ENCODE measurements around the gene NABP1. TPM values are rescaled to one million over a fixed set of nuclear protein-coding genes. Genes with fewer than 3 reads are reported as not detected.

The NABP1 gene
- total and polyA plus RNA-seq, 10 of the 15 experiments (the other 5 are each of a cell fraction or from before 2014, with no cell fraction given): 22.9 to 65.7 (median 39.9) TPM

DNA sequence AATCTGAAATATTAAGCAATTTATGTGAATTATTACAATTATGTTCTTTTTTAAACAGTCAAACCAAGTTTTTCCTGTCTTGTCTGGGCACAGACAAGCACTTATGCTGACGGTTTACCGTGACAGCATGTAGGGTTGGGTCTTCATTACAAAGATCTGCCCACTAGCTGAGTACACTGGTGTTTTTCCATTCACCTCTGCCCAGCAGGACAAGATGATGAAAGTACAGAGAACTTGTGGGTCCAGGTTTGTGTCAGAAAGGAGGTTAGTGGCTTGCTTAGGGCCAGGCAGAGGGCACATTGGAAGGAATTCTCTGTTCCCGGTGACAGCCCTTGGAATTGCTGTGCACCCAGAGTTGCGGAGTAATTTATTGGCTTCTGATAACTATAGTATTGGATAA is 14.0 kb downstream of the NABP1 start (continued):
- TF ChIP-seq, protein P1, sequence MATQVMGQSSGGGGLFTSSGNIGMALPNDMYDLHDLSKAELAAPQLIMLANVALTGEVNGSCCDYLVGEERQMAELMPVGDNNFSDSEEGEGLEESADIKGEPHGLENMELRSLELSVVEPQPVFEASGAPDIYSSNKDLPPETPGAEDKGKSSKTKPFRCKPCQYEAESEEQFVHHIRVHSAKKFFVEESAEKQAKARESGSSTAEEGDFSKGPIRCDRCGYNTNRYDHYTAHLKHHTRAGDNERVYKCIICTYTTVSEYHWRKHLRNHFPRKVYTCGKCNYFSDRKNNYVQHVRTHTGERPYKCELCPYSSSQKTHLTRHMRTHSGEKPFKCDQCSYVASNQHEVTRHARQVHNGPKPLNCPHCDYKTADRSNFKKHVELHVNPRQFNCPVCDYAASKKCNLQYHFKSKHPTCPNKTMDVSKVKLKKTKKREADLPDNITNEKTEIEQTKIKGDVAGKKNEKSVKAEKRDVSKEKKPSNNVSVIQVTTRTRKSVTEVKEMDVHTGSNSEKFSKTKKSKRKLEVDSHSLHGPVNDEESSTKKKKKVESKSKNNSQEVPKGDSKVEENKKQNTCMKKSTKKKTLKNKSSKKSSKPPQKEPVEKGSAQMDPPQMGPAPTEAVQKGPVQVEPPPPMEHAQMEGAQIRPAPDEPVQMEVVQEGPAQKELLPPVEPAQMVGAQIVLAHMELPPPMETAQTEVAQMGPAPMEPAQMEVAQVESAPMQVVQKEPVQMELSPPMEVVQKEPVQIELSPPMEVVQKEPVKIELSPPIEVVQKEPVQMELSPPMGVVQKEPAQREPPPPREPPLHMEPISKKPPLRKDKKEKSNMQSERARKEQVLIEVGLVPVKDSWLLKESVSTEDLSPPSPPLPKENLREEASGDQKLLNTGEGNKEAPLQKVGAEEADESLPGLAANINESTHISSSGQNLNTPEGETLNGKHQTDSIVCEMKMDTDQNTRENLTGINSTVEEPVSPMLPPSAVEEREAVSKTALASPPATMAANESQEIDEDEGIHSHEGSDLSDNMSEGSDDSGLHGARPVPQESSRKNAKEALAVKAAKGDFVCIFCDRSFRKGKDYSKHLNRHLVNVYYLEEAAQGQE (IDR thresholded peaks at IDR 0.05; ENCODE audit: low read depth, low read length): no peak
- no peak for TF ChIP-seq GATAD2B (conservative IDR thresholded peaks at IDR 0.05; ENCODE audit: low read depth)
- TF ChIP-seq ASH2L (IDR thresholded peaks at IDR 0.05; ENCODE audit: borderline replicate concordance, low read depth): no peak
- TF ChIP-seq POU2F2 (IDR thresholded peaks at IDR 0.05; ENCODE audit: borderline replicate concordance, low read depth, low read length): no peak

- Histone ChIP-seq H3K27me3 (replicated peaks in 1 of 2; ENCODE audit: control insufficient read depth in 2 of 2, insufficient read depth in 2 of 2, low read length in 1 of 2) (no peaks in the 10 kb centered on the region), H3K4me2 (ENCODE audit: control insufficient read depth, insufficient read depth) (no peak overlapping the region), H3K4me3 (no peak overlapping the region), H4K20me1 (ENCODE audit: control insufficient read depth, insufficient read depth) (no peaks in the 10 kb centered on the region), H3K9ac (ENCODE audit: control insufficient read depth, insufficient read depth, low read length) (no peak overlapping the region), H3K4me1 (ENCODE audit: control insufficient read depth, insufficient read depth, low read length) (no peaks in the 10 kb centered on the region), H3K36me3 (ENCODE audit: control insufficient read depth in 2 of 2, insufficient read depth in 2 of 2, low read length in 1 of 2) (no peaks in the 10 kb centered on the region; a peak in 1 of 4 replicates), H3K9me3 (replicated peaks; ENCODE audit: control insufficient read depth, insufficient read depth, low read length) (no peaks in the 10 kb centered on the region), H3K27ac (ENCODE audit: control insufficient read depth, insufficient read depth) (no peak overlapping the region), H2AFZ (ENCODE audit: control insufficient read depth, low read depth, low read length) (no peak overlapping the region), H3K79me2 (ENCODE audit: control insufficient read depth, insufficient read depth, low read length) (no peaks in the 10 kb centered on the region)
- BruUV-seq (replicated peaks): no TSS peak
- intact Hi-C loops (cut with micrococcal nuclease; ENCODE audit: unreplicated experiment): loop anchor here (10.0 kb wide), 1 partner anchor 528 kb away; no protein-coding TSS in a partner anchor
- in situ Hi-C loops (cut with MboI): loop anchor here (5.0 kb wide), 1 partner anchor 125 kb away; no protein-coding TSS in a partner anchor
- WGBS (ENCODE audit: insufficient coverage, insufficient replicate concordance, low lambda C conversion rate, missing lambda C conversion rate): 66% methylated on average over 6 of the region's 6 CpGs
- ChIA-PET RAD21 (ENCODE audit: unreplicated experiment) (interaction anchor here (1.0 to 2.0 kb wide), 4 partner anchors 16 to 126 kb away, joined by 3 to 18 read pairs (median 6); no protein-coding TSS in a partner anchor), CTCF (interaction anchor here (0.6 to 6.4 kb wide), 8 partner anchors 15 to 178 kb away, joined by 3 to 112 read pairs (median 4); no protein-coding TSS in a partner anchor), SMC1A (ENCODE audit: uncharacterized antibody, unreplicated experiment) (interaction anchor here (1.3 to 2.9 kb wide), 10 partner anchors 9 to 470 kb away, joined by 3 to 26 read pairs (median 8); no protein-coding TSS in a partner anchor), POLR2A (no interaction called here)
- ATAC-seq (no peak), FAIRE-seq (no peak), DNase-seq (ENCODE audit: low read depth, low spot score) (no peak)
- TF ChIP-seq SIN3A (IDR thresholded peaks at IDR 0.05; ENCODE audit: low read depth, low read length): no peak
- TF ChIP-seq, protein P2, sequence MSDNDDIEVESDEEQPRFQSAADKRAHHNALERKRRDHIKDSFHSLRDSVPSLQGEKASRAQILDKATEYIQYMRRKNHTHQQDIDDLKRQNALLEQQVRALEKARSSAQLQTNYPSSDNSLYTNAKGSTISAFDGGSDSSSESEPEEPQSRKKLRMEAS (IDR thresholded peaks at IDR 0.05; ENCODE audit: low read depth, low read length): no peak
- TF ChIP-seq BCL11A (IDR thresholded peaks at IDR 0.05; ENCODE audit: low read depth, low read length): no peak
- TF ChIP-seq RAD51 (IDR thresholded peaks at IDR 0.05): no peak
- TF ChIP-seq, protein P3, sequence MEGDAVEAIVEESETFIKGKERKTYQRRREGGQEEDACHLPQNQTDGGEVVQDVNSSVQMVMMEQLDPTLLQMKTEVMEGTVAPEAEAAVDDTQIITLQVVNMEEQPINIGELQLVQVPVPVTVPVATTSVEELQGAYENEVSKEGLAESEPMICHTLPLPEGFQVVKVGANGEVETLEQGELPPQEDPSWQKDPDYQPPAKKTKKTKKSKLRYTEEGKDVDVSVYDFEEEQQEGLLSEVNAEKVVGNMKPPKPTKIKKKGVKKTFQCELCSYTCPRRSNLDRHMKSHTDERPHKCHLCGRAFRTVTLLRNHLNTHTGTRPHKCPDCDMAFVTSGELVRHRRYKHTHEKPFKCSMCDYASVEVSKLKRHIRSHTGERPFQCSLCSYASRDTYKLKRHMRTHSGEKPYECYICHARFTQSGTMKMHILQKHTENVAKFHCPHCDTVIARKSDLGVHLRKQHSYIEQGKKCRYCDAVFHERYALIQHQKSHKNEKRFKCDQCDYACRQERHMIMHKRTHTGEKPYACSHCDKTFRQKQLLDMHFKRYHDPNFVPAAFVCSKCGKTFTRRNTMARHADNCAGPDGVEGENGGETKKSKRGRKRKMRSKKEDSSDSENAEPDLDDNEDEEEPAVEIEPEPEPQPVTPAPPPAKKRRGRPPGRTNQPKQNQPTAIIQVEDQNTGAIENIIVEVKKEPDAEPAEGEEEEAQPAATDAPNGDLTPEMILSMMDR (IDR thresholded peaks at IDR 0.05 in 2 of 3, conservative IDR thresholded peaks at IDR 0.05 in 1 of 3; ENCODE audit: control insufficient read depth in 2 of 3, extremely low read depth in 1 of 3, insufficient read depth in 1 of 3, low read depth in 3 of 3, low read length in 3 of 3): no peak
- no peak for TF ChIP-seq POLR2AphosphoS2 (IDR thresholded peaks at IDR 0.05; ENCODE audit: low read depth, low read length)
- no peak for TF ChIP-seq WRNIP1 (IDR thresholded peaks at IDR 0.05; ENCODE audit: borderline replicate concordance, low read depth, low read length)
- TF ChIP-seq, protein P4, sequence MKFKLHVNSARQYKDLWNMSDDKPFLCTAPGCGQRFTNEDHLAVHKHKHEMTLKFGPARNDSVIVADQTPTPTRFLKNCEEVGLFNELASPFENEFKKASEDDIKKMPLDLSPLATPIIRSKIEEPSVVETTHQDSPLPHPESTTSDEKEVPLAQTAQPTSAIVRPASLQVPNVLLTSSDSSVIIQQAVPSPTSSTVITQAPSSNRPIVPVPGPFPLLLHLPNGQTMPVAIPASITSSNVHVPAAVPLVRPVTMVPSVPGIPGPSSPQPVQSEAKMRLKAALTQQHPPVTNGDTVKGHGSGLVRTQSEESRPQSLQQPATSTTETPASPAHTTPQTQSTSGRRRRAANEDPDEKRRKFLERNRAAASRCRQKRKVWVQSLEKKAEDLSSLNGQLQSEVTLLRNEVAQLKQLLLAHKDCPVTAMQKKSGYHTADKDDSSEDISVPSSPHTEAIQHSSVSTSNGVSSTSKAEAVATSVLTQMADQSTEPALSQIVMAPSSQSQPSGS (IDR thresholded peaks at IDR 0.05; ENCODE audit: low read length): no peak
These were observed 14.7 kb downstream of the NABP1 start for GRCh38 chr2:191692502-191693115.
